Tibial nerve (tissue), 3 donors: Measurements from ENCODE around the gene VEGFC.

Source experiments
- POLR2A ChIP-seq, 2 donors: fragments of 450-650 bp; IDR thresholded peaks; one replicate each; pipeline ENCODE4 v1.6.1; 2017; ENCODE audit warnings: antibody characterized with exemption in 2 of 2, mild to moderate bottlenecking in 2 of 2, moderate library complexity in 2 of 2
- TF ChIP-seq, protein P1 (sequence below), 5 experiments: fragments of 200-600 bp in 3 of 5; fragments of 450-650 bp in 2 of 5; sonication (generic) in 3 of 5; IDR thresholded peaks; one replicate each; pipeline ENCODE4 v1.5.1; 2016 to 2019; ENCODE audit warnings: antibody characterized with exemption in 5 of 5, mild to moderate bottlenecking in 3 of 5, moderate library complexity in 2 of 5

DNA sequence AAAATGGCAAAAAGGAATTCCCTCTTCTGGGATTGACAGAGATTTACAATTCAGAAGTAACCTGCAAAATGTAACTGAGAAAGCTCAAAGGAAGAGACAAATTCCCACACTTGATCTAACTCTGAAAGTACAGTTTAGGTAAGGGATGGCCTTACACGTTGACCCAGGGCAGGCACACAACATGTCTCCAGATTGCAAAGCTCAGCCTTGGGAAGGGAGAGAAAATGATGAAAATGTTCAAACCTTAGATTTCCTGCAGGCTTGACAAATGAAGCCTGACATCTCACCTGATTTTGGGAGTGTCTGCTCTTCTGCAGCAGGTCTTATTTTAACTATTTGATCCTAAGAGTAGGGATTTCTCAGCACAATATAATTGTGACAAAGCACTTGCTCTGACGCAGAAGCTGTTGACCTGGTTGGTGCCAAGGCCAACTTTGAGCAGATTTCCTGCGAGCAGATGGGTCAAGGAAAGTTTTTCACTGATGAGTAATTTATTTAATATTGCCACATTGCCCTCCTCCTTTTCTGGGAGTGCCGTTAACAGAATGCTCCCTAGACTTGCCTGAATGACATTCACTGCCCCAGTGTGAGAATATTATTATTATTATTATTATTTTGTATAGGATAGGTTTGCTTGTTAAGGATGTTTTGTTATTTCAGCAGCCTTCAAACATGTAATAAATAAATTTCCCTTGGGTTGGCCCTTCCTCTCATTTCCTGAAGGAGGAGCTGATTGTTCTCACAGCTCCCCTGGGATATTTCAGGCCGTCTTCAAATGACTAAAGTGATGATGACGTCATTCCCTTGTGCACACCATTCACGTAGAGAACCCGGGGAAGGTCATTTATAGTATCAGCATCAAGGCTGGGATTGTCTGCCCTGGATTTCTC, 157.1 kb downstream of the VEGFC start:
- TF ChIP-seq, protein P1, sequence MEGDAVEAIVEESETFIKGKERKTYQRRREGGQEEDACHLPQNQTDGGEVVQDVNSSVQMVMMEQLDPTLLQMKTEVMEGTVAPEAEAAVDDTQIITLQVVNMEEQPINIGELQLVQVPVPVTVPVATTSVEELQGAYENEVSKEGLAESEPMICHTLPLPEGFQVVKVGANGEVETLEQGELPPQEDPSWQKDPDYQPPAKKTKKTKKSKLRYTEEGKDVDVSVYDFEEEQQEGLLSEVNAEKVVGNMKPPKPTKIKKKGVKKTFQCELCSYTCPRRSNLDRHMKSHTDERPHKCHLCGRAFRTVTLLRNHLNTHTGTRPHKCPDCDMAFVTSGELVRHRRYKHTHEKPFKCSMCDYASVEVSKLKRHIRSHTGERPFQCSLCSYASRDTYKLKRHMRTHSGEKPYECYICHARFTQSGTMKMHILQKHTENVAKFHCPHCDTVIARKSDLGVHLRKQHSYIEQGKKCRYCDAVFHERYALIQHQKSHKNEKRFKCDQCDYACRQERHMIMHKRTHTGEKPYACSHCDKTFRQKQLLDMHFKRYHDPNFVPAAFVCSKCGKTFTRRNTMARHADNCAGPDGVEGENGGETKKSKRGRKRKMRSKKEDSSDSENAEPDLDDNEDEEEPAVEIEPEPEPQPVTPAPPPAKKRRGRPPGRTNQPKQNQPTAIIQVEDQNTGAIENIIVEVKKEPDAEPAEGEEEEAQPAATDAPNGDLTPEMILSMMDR (IDR thresholded peaks at IDR 0.05), result no peak
- no peak for TF ChIP-seq POLR2A (IDR thresholded peaks at IDR 0.05)
